H7 (cell line): Measurements from ENCODE around the gene SMC1A. TPM values are rescaled to one million over a fixed set of nuclear protein-coding genes. Genes with fewer than 3 reads are reported as not detected.
"Not testable (repeated sequence)": the region's sequence is repeated elsewhere in the genome, so short reads cannot be mapped to it uniquely, and the experiment has no call there.

ENCODE experiments used
- DNase-seq: peaks from one replicate; pipeline ENCODE4 v3.0.0; 2012
- H3K27me3 ChIP-seq: 2 replicates; pipeline ENCODE4 v1.6.0; 2011; ENCODE audit warnings: mild to moderate bottlenecking, low read length; ENCODE audit not compliant: control insufficient read depth, insufficient read depth
- H3K36me3 ChIP-seq: replicated peaks from 2 replicates; pipeline ENCODE4 v1.5.1; 2011; ENCODE audit warnings: low read length; ENCODE audit not compliant: control insufficient read depth, insufficient read depth
- H3K4me3 ChIP-seq: 2 replicates; pipeline ENCODE4 v1.5.1; 2011; ENCODE audit warnings: low read depth, mild to moderate bottlenecking, control low read depth, low read length, moderate library complexity; ENCODE audit not compliant: insufficient read depth
- total RNA-seq: library from RNA; depleted of rRNA; stranded (reverse); fragments of >200 nt; shearing (Covaris generic); gene quantifications from 2 replicates; pipeline ENCODE4 v1.2.3, GENCODE V29; 2014

The SMC1A gene
- total RNA-seq, 1 experiment from 2014 or later = 28.3 TPM

GRCh38 chrX:53438174-53438831 is 15.8 kb upstream of the SMC1A start:
- no peak for DNase-seq
- Histone ChIP-seq H3K36me3 (no peaks in the 10 kb centered on the region), H3K4me3 (no peak overlapping the region), H3K27me3 (peaks cover 12% of the 10 kb centered on the region)

- no peaks in the 10 kb centered on the region for H3K36me3 ChIP-seq
- DNase-seq = no peak
Measured at GRCh38 chrX:53437206-53437605, 14.8 kb upstream of the SMC1A start.

DNA sequence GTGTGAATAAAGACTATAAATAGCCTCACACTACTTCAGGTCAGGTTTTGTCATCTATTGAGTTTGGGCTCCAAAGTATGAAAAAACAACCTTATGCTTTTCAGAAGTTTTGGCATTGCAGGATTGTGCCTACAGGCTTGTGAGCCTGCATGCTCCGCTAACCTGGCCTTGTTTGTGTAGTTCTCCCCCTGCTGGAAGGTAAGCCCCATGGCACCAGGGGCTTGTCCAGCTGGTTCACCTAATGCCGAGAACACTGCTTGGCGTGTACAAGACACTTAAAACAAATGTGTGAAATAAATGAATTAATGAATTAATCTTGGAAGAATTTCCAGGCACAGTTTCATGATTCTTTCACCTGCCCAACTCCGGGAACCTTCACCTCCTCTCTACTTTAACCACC is 13.5 kb upstream of the SMC1A start:
- Histone ChIP-seq H3K36me3 (peaks cover 1% of the 10 kb centered on the region; the same call in 1 of the 2 replicates), H3K27me3 (peaks cover 8% of the 10 kb centered on the region), H3K4me3 (no peak overlapping the region)
- DNase-seq = peak; percentile 85

More at GRCh38 chrX:53437206-53437605, 14.8 kb upstream of the SMC1A start:
- H3K4me3 ChIP-seq = no peak overlapping the region
- peaks cover 12% of the 10 kb centered on the region for H3K27me3 ChIP-seq

DNA sequence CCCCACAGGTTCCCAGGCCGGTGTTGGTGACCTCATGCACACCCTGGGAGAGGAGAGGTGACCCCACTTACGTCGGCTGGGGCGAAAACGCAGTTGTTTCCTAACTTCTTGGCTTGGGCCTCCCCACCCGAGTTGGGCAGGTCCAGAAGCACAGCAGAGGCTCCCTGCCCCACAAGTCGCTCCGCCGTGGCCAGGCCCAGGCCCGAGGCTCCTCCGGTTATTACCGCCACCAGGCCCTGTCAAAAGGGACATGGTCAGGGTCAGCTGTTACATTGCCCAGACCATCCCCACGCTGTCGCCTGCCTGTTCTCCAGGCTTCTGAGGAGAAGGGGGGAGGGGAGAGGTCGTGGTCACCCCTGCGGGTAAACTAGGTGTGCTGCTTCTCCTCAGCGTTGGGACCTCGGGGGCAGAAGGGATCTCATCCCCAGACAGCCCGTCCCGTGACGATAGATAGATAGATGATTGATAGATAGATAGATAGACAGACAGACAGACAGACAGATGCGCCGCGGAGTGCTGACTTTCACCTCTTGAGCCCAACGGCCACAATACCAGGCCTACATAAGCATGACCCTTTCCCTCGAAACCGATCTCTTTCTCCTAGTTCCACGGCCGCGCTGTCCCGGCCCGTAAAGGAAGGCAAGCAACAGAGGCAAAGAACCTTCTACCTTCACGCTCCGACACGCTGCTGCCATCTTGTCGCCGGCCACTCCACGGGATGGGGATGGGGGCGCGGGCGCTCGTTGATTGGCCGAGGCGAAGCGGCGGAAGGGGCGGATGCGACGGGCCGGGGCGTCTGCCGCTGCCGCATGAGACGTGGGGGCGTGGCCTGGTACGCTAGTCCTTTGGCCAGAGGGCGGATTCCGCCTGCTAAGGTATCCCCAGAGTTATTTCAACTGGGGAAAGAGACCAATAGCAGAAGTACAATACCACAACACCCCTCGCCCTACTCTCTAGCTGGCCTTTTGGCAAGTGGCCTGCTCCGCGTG is 11.5 kb upstream of the SMC1A start, which contains the start of gene HSD17B10:
Gene HSD17B10, minus strand, starts transcription at position 720 of the 989 bp plus-strand sequence. Its CDS starts 25 bp downstream, at position 695.
- Histone ChIP-seq H3K27me3 (no peaks in the 10 kb centered on the region; the same call in 1 of the 2 replicates), H3K36me3 (peaks cover 1% of the 10 kb centered on the region; the same call in 1 of the 2 replicates), H3K4me3 (peak within 1 kb of the TSS; percentile 70)
- DNase-seq = peak; percentile 98

DNA sequence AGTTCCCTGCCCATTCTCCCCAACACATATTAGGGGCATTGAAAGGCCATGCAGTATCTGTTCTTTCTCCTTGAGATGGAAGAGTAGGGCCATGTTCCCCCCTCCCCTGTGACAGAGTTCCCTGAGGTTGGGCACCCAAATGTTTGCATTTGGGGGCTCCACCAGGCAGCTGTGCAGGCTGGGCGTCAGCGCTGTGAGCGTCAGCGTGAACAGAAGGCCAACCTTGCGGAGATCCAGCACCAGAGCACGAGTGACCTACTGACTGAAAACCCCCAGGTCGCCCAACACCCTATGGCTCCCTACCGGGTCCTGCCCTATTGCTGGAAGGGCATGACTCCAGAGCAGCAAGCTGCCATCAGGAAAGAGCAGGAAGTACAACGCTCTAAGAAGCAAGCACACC is 7.8 kb upstream of the SMC1A start:
- DNase-seq = no peak
- H3K27me3 ChIP-seq = no peaks in the 10 kb centered on the region
- H3K36me3 ChIP-seq = peaks cover 1% of the 10 kb centered on the region; the same call in 1 of the 2 replicates
- no peak overlapping the region for H3K4me3 ChIP-seq

DNA sequence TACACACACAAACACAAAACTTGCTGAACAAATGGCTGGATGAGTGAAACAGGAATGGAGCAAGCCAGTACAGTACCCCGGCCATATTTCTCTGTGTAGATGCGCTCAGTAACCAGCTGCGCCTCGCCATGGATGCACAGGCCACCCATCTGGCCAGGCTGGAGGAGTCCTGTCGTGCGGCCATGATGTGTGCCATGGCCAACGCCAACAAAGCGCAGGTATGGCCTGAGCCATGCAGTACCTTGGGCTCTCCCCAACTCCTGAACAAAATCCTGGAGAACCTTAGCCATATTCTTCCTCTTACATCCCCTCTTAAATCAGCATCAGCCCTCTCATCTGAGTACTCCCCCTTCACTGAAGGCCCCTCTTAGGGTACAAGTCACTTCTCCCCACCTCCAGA is 7.3 kb upstream of the SMC1A start:
- Histone ChIP-seq H3K4me3 (no peak overlapping the region), H3K36me3 (peaks cover 1% of the 10 kb centered on the region; the same call in 1 of the 2 replicates), H3K27me3 (no peaks in the 10 kb centered on the region)
- DNase-seq = no peak

GRCh38 chrX:53422861-53423306 is 430 bp upstream of the SMC1A start, which contains the start of gene RIBC1:
TSS of gene RIBC1 (plus strand) at chrX:53422873. CDS start at chrX:53426277, 3,404 bp downstream.
- Histone ChIP-seq H3K36me3 (no peaks in the 10 kb centered on the region), H3K27me3 (no peaks in the 10 kb centered on the region), H3K4me3 (peak within 1 kb of the TSS; percentile 70)
- peak; percentile 81 for DNase-seq

DNA sequence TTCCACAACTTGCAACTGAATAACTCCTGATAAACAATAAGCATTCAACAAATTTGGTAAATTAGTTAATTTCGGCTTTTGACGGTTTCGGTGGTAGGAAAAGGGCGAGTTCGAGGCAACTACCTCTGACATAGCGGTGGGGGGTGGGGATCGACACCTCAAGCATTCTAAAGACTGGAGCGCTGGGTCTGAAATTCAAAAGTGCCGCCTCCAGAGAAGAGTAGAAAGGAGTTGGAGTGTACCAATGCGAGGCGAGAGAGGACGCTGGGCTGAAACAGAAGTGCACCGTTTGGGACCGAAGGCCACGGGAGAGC is 725 bp downstream of the SMC1A start:
- no peaks in the 10 kb centered on the region for H3K36me3 ChIP-seq
- no peak for DNase-seq
- H3K27me3 ChIP-seq = no peaks in the 10 kb centered on the region
- peak overlapping the region; percentile 70 for H3K4me3 ChIP-seq

DNA sequence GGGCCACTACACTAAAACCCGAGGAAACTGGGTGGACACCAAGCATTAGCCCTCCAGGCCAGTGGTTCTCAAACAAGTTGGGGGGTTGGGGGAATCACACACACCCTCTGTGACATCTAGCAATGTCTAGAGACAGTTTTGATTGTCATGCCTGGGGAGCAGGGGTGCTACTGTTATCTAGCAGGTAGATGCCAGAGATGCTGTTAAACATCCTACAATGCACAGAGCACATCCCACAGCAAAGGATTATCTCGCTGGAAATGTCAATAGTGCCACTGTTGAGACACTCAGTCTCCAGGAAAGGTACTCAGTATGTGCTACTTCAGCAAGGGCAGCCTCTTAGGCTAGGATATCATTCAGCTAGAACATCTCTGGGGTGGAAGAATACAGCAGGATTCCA is 1.3 kb downstream of the SMC1A start:
- Histone ChIP-seq H3K36me3 (no peaks in the 10 kb centered on the region), H3K27me3 (no peaks in the 10 kb centered on the region), H3K4me3 (peak overlapping the region; percentile 70)
- DNase-seq = no peak

DNA sequence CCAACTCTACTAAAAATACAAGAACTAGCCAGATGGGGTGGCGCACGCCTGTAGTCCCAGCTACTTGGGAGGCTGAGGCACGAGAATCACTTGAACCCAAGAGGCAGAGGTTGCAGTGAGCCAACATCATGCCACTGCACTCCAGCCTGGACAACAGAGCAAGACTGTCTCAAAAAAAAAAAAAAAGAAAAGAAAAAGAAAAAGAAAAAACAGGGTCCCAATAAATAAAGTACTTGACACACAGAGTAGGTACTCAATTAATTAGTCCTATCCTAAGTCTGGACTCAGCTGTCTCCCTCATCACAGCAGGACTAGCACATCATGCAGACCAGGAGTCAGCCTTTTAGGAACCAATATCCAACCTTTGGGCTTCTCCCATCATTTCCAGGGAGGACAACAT is 2.1 kb downstream of the SMC1A start:
- not testable (repeated sequence) for DNase-seq, H3K27me3 ChIP-seq, H3K4me3 ChIP-seq, H3K36me3 ChIP-seq

DNA sequence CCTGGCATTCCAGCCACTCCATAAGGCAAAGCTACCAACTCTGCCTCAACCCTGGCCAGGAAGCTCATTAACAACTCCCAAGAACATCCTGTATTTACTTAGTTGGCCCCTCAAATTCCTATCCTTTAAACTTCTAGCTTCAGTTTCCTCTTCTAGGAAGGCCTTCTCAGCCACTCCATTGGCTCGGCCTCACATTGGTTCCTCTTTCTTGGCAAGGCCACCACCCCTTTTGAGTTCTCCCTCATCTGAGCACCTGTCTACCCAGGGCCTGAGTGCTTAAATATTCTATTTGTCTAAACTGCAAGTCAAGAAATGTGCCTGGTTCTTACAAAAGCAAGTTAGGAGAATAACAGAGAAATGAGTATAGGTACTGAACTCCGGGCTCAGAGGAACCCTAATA is 10.0 kb downstream of the SMC1A start:
- Histone ChIP-seq H3K27me3 (no peaks in the 10 kb centered on the region), H3K4me3 (no peak overlapping the region), H3K36me3 (peaks cover 18% of the 10 kb centered on the region)
- DNase-seq = no peak

DNA sequence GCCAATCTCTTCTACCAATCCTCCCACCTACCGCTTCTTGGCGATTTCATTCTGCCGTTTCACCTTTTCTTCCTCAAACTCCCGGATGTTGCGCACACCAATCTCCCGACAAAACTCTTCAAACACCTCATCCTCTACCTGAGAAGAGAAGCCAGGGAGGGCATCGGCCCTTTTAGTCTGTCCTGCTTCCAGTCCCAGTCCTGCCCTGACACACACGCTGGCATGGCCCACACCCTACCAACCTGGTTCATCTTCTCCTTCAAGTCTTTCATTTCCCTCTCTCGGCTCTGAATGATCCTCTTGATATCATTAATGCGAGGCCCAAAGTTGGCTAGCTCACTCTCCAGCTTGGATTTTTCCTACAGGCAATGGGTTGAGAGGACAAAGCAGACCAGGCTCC is 18.9 kb downstream of the SMC1A start:
- Histone ChIP-seq H3K4me3 (no peak overlapping the region), H3K36me3 (peaks cover 13% of the 10 kb centered on the region)

GRCh38 chrX:53398216-53398615 is 24.2 kb downstream of the SMC1A start:
- Histone ChIP-seq H3K27me3 (no peaks in the 10 kb centered on the region), H3K36me3 (peaks cover 7% of the 10 kb centered on the region), H3K4me3 (no peak overlapping the region)
- no peak for DNase-seq

More for the DNA sequence above, 18.9 kb downstream of the SMC1A start:
- no peaks in the 10 kb centered on the region for H3K27me3 ChIP-seq
- no peak for DNase-seq

DNA sequence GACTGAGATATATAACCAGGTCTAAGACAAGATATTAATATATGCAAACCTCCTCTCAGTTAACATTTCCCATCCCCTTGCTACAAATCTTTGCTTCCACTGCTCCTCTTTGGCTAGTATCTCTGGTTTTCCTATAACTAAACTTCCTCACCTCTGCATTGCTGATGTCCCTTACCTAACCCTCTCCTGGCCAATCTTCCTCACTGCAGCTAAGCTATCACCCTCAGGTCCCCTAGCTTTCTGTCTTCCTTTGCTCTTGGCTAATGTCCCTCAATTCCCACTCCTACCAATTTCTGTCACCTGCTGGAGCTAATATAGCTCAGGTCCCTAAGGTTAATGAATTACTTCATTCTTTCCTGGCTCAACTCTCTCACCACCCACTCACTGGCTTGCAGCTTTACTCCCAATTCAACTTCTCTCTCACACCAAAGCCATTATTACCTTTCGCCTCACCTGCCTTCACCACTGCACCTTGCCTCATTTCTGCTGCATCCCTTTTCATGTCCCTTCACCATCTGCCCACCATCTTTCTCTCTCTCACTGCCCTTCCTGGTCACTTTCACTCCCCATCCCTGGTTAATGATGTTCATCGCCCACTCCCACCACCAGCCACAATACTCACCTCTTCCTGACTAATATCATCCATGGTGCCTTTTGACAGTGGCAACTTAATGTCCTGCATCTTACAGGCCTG is 26.7 kb downstream of the SMC1A start:
- Histone ChIP-seq H3K27me3 (no peaks in the 10 kb centered on the region), H3K36me3 (peaks cover 7% of the 10 kb centered on the region), H3K4me3 (no peak overlapping the region)
- DNase-seq = no peak
